Neural cell (in vitro differentiated cells): Measurements from ENCODE around the gene DIDO1. TPM values are rescaled to one million over a fixed set of nuclear protein-coding genes. Genes with fewer than 3 reads are reported as not detected.

Experiments
- H2AFZ ChIP-seq: fragments of 200-600, 300-800 bp; sonication (generic), shearing (Covaris generic); 2 replicates; pipeline ENCODE4 v1.6.0; 2014; ENCODE audit warnings: low read depth, mild to moderate bottlenecking, antibody characterized with exemption, low read length, moderate library complexity
- H3F3A ChIP-seq: fragments of 200-600 bp; shearing (Covaris generic); 2 replicates; pipeline ENCODE4 v1.6.1; 2016; ENCODE audit warnings: mild to moderate bottlenecking, moderate library complexity, mixed read lengths, antibody characterized with exemption, low read length; ENCODE audit not compliant: insufficient read depth, poor library complexity, severe bottlenecking
- H3K27ac ChIP-seq: fragments of 200-600, 300-800 bp; sonication (generic), shearing (Covaris generic); 2 replicates; pipeline ENCODE4 v1.5.1; 2014; ENCODE audit warnings: mild to moderate bottlenecking, low read length, moderate library complexity
- H3K27me3 ChIP-seq: fragments of 300-800, 200-600 bp; sonication (generic), shearing (Covaris generic); 2 replicates; pipeline ENCODE4 v1.6.0; 2014; ENCODE audit warnings: mild to moderate bottlenecking, low read depth, low read length, moderate library complexity; ENCODE audit not compliant: insufficient read depth
- H3K36me3 ChIP-seq: fragments of 300-800, 200-600 bp; sonication (generic), shearing (Covaris generic); 2 replicates; pipeline ENCODE4 v1.5.1; 2014; ENCODE audit warnings: mild to moderate bottlenecking, antibody characterized with exemption, low read length, moderate library complexity; ENCODE audit not compliant: insufficient read depth
- H3K4me2 ChIP-seq: fragments of 300-800, 200-600 bp; sonication (generic), shearing (Covaris generic); 2 replicates; pipeline ENCODE4 v1.6.0; 2014; ENCODE audit warnings: mild to moderate bottlenecking, low read length
- H3K4me3 ChIP-seq: fragments of 300-800, 200-600 bp; sonication (generic), shearing (Covaris generic); 2 replicates; pipeline ENCODE4 v1.5.1; 2014; ENCODE audit warnings: mild to moderate bottlenecking, low read length, moderate library complexity
- H3K79me2 ChIP-seq: fragments of 200-600 bp; shearing (Covaris generic); replicated peaks from 2 replicates; pipeline ENCODE4 v1.6.0; 2014; ENCODE audit warnings: mild to moderate bottlenecking, low read length, moderate library complexity; ENCODE audit not compliant: insufficient read depth
- H3K9ac ChIP-seq: fragments of 300-800, 200-600 bp; sonication (generic), shearing (Covaris generic); 2 replicates; pipeline ENCODE4 v1.6.1; 2016; ENCODE audit warnings: mild to moderate bottlenecking, low read length, mixed read lengths
- H3K9me2 ChIP-seq: fragments of 200-600 bp; shearing (Covaris generic); 2 replicates; pipeline ENCODE4 v1.6.1; 2016; ENCODE audit warnings: mild to moderate bottlenecking, low read length, mixed read lengths; ENCODE audit not compliant: insufficient read depth
- H3K9me3 ChIP-seq: fragments of 200-600, 300-800 bp; sonication (generic), shearing (Covaris generic); 2 replicates; pipeline ENCODE4 v1.6.1; 2016; ENCODE audit warnings: mild to moderate bottlenecking, mixed run types, low read length, moderate library complexity, mixed read lengths
- H4K20me1 ChIP-seq: fragments of 200-600 bp; shearing (Covaris generic); 2 replicates; pipeline ENCODE4 v1.6.1; 2016; ENCODE audit warnings: mild to moderate bottlenecking, mixed run types; ENCODE audit not compliant: insufficient read depth
- EP300 ChIP-seq: fragments of 450-650 bp; conservative IDR thresholded peaks from 2 replicates; pipeline ENCODE4 v1.6.1; 2014; ENCODE audit warnings: antibody characterized with exemption, mild to moderate bottlenecking, moderate library complexity; ENCODE audit not compliant: poor library complexity, severe bottlenecking
- EZH2 ChIP-seq: fragments of 200-600, 300-800 bp; shearing (Covaris generic), sonication (generic); IDR thresholded peaks from 2 replicates; pipeline ENCODE4 v1.6.1; 2014; ENCODE audit warnings: antibody characterized with exemption, low read length, borderline replicate concordance, mild to moderate bottlenecking; ENCODE audit not compliant: insufficient read depth, poor library complexity, severe bottlenecking
- MXI1 ChIP-seq: fragments of 450-650 bp; conservative IDR thresholded peaks from 2 replicates; pipeline ENCODE4 v1.6.1; 2014; ENCODE audit warnings: antibody characterized with exemption, mild to moderate bottlenecking; ENCODE audit not compliant: poor library complexity, severe bottlenecking
- POLR2AphosphoS5 ChIP-seq: IDR thresholded peaks from 2 replicates; pipeline ENCODE4 v1.6.1; 2012
- RAD21 ChIP-seq: fragments of 450-650 bp; conservative IDR thresholded peaks from 2 replicates; pipeline ENCODE4 v1.6.1; 2014; ENCODE audit warnings: antibody characterized with exemption, mild to moderate bottlenecking, moderate library complexity
- SMC3 ChIP-seq: fragments of 450-650 bp; conservative IDR thresholded peaks from 2 replicates; pipeline ENCODE4 v1.6.1; 2014; ENCODE audit warnings: antibody characterized with exemption, mild to moderate bottlenecking, moderate library complexity; ENCODE audit not compliant: poor library complexity
- TAF1 ChIP-seq: IDR thresholded peaks from 2 replicates; pipeline ENCODE4 v1.6.1; 2012; ENCODE audit warnings: low read depth
- polyA plus RNA-seq: library from polyadenylated mRNA; depleted of rRNA; stranded (reverse); fragments of >200 nt; gene quantifications from 2 replicates; pipeline ENCODE4 v1.2.3, GENCODE V29; 2014
- TF ChIP-seq, protein P1 (sequence below): IDR thresholded peaks from 2 replicates; pipeline ENCODE4 v1.6.1; 2012; ENCODE audit warnings: borderline replicate concordance
- TF ChIP-seq, protein P2 (sequence below): fragments of 450-650 bp; IDR thresholded peaks from 2 replicates; pipeline ENCODE4 v1.5.1; 2014; ENCODE audit warnings: antibody characterized with exemption, mild to moderate bottlenecking, moderate library complexity; ENCODE audit not compliant: poor library complexity, severe bottlenecking

Gene DIDO1
- polyA plus RNA-seq, 1 donor from 2014 or later = 42.8 TPM

- no peaks in the 10 kb centered on the region for H4K20me1 ChIP-seq
- H3K9ac ChIP-seq = no peak overlapping the region
- no peaks in the 10 kb centered on the region for H3K27me3 ChIP-seq
- peaks cover 8% of the 10 kb centered on the region for H3K36me3 ChIP-seq
- H3K79me2 ChIP-seq = peaks cover 4% of the 10 kb centered on the region
- no peaks in the 10 kb centered on the region for H3K9me3 ChIP-seq
- no peak overlapping the region for H3K27ac ChIP-seq
- H3K9me2 ChIP-seq = no peaks in the 10 kb centered on the region
- H2AFZ ChIP-seq = no peak overlapping the region
- H3F3A ChIP-seq = no peaks in the 10 kb centered on the region
- no peak overlapping the region for H3K4me2 ChIP-seq
- H3K4me3 ChIP-seq = no peak overlapping the region
- TF ChIP-seq, protein P1, sequence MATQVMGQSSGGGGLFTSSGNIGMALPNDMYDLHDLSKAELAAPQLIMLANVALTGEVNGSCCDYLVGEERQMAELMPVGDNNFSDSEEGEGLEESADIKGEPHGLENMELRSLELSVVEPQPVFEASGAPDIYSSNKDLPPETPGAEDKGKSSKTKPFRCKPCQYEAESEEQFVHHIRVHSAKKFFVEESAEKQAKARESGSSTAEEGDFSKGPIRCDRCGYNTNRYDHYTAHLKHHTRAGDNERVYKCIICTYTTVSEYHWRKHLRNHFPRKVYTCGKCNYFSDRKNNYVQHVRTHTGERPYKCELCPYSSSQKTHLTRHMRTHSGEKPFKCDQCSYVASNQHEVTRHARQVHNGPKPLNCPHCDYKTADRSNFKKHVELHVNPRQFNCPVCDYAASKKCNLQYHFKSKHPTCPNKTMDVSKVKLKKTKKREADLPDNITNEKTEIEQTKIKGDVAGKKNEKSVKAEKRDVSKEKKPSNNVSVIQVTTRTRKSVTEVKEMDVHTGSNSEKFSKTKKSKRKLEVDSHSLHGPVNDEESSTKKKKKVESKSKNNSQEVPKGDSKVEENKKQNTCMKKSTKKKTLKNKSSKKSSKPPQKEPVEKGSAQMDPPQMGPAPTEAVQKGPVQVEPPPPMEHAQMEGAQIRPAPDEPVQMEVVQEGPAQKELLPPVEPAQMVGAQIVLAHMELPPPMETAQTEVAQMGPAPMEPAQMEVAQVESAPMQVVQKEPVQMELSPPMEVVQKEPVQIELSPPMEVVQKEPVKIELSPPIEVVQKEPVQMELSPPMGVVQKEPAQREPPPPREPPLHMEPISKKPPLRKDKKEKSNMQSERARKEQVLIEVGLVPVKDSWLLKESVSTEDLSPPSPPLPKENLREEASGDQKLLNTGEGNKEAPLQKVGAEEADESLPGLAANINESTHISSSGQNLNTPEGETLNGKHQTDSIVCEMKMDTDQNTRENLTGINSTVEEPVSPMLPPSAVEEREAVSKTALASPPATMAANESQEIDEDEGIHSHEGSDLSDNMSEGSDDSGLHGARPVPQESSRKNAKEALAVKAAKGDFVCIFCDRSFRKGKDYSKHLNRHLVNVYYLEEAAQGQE = no peak
- TF ChIP-seq POLR2AphosphoS5 (no peak), EZH2 (no peak), MXI1 (no peak), EP300 (no peak), SMC3 (no peak), TAF1 (no peak), RAD21 (no peak)
- TF ChIP-seq, protein P2, sequence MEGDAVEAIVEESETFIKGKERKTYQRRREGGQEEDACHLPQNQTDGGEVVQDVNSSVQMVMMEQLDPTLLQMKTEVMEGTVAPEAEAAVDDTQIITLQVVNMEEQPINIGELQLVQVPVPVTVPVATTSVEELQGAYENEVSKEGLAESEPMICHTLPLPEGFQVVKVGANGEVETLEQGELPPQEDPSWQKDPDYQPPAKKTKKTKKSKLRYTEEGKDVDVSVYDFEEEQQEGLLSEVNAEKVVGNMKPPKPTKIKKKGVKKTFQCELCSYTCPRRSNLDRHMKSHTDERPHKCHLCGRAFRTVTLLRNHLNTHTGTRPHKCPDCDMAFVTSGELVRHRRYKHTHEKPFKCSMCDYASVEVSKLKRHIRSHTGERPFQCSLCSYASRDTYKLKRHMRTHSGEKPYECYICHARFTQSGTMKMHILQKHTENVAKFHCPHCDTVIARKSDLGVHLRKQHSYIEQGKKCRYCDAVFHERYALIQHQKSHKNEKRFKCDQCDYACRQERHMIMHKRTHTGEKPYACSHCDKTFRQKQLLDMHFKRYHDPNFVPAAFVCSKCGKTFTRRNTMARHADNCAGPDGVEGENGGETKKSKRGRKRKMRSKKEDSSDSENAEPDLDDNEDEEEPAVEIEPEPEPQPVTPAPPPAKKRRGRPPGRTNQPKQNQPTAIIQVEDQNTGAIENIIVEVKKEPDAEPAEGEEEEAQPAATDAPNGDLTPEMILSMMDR = no peak
Observed at GRCh38 chr20:62902926-62903615, 23.2 kb downstream of the DIDO1 start.

- Histone ChIP-seq H3K27ac (no peak overlapping the region), H3K36me3 (peaks cover 2% of the 10 kb centered on the region), H2AFZ (no peak overlapping the region)
Observed at GRCh38 chr20:62901891-62902290, 24.4 kb downstream of the DIDO1 start.

More at GRCh38 chr20:62901891-62902290, 24.4 kb downstream of the DIDO1 start:
- no peak overlapping the region for H3K4me3 ChIP-seq
- no peak overlapping the region for H3K9ac ChIP-seq
- TF ChIP-seq POLR2AphosphoS5 = no peak
- no peak for TF ChIP-seq EP300
- no peak for TF ChIP-seq EZH2
- TF ChIP-seq, protein P2 = no peak
- TF ChIP-seq TAF1 = no peak
- TF ChIP-seq, protein P1 = no peak
- no peaks in the 10 kb centered on the region for H3K27me3 ChIP-seq
- no peaks in the 10 kb centered on the region for H3F3A ChIP-seq
- no peak overlapping the region for H3K4me2 ChIP-seq
- no peaks in the 10 kb centered on the region for H3K79me2 ChIP-seq
- no peaks in the 10 kb centered on the region for H3K9me3 ChIP-seq
- no peaks in the 10 kb centered on the region for H4K20me1 ChIP-seq
- no peaks in the 10 kb centered on the region for H3K9me2 ChIP-seq
